Measurements from ENCODE around the gene COMMD4.

DNA sequence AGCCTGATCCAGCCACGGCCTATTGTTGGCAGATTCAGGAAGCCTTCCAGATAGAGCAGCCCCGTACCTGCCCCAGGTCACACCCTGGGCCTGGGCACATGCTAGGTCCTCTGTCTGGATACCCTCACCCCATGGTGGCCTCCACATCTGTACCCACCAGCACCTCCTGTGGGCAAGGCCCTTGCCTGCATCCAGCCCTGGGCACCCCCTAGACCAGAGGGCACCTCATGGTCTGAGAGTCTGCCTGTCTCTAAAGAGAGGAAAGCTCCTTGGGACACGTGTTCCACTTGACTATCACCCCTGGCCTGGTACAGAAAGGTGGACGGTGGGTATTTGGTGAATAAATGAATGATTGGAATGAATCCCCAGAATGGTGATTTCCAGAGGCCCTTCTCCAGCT, 8.9 kb upstream of the COMMD4 start:
- TF ChIP-seq POLR2A (IDR thresholded peaks at IDR 0.05) (no peak), EP300 (IDR thresholded peaks at IDR 0.05) (no peak), POLR2AphosphoS5 (IDR thresholded peaks at IDR 0.05) (no peak)
- TF ChIP-seq, protein P1, sequence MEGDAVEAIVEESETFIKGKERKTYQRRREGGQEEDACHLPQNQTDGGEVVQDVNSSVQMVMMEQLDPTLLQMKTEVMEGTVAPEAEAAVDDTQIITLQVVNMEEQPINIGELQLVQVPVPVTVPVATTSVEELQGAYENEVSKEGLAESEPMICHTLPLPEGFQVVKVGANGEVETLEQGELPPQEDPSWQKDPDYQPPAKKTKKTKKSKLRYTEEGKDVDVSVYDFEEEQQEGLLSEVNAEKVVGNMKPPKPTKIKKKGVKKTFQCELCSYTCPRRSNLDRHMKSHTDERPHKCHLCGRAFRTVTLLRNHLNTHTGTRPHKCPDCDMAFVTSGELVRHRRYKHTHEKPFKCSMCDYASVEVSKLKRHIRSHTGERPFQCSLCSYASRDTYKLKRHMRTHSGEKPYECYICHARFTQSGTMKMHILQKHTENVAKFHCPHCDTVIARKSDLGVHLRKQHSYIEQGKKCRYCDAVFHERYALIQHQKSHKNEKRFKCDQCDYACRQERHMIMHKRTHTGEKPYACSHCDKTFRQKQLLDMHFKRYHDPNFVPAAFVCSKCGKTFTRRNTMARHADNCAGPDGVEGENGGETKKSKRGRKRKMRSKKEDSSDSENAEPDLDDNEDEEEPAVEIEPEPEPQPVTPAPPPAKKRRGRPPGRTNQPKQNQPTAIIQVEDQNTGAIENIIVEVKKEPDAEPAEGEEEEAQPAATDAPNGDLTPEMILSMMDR (IDR thresholded peaks at IDR 0.05), result no peak

Measured in stomach (tissue), 4 donors.